HAP-1 (cell line): ENCODE data around the gene C2CD3.

ENCODE experiments used
- DNase-seq, 2 experiments: peaks; one replicate each; pipeline ENCODE4 v3.0.0-alpha.2; 2016 to 2020; ENCODE audit warnings: low spot score in 2 of 2
- H3K27me3 ChIP-seq: fragments of 250-450 bp; sonication (Bioruptor Pico); 2 replicates; pipeline ENCODE4 v1.5.1; 2020; ENCODE audit warnings: low read depth, mild to moderate bottlenecking, moderate library complexity
- H3K36me3 ChIP-seq: fragments of 250-450 bp; sonication (Bioruptor Pico); replicated peaks from 2 replicates; pipeline ENCODE4 v1.5.1; 2020; ENCODE audit warnings: mild to moderate bottlenecking
- H3K4me1 ChIP-seq: fragments of 250-450 bp; sonication (Bioruptor Pico); 2 replicates; pipeline ENCODE4 v1.5.1; 2020; ENCODE audit warnings: mild to moderate bottlenecking
- H3K4me3 ChIP-seq: fragments of 250-450 bp; sonication (Bioruptor Pico); 2 replicates; pipeline ENCODE4 v1.5.1; 2020; ENCODE audit warnings: mild to moderate bottlenecking, moderate library complexity
- H3K9me3 ChIP-seq: fragments of 250-450 bp; sonication (Bioruptor Pico); 2 replicates; pipeline ENCODE4 v1.5.1; 2020; ENCODE audit warnings: mild to moderate bottlenecking, moderate library complexity
- in situ Hi-C: fragments of 300-500 bp; cut with MboI; formaldehyde crosslinking; loops from 3 replicates; pipeline ENCODE4 v1.14.3; 2020; ENCODE audit warnings: low sequenced_read_pairs, inconsistent platforms, mixed read lengths

C2CD3 gene

DNA sequence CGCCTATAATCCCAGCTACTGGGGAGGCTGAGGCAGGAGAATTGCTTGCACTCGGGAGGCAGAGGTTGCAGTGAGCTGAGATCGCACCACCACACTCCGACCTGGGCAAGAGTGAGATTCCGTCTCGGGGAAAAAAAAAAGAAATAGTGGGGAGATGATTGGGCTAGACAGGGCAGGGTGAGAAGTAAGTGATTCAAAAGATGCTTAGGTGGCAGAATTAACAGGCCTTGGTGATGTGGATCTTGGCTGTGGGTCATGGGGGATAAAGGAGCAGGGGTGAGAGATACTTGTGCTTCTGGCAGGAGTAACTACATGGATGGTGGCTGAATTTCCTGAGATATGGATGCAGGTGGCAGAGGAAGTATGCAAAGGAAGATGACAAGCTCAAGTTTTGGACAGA is 148.8 kb downstream of the C2CD3 start:
- no peaks in the 10 kb centered on the region for H3K9me3 ChIP-seq
- no peaks in the 10 kb centered on the region for H3K27me3 ChIP-seq
- H3K4me3 ChIP-seq, result no peak overlapping the region
- no peaks in the 10 kb centered on the region; the same call in 1 of the 2 replicates for H3K36me3 ChIP-seq
- DNase-seq, result no peak
- no peaks in the 10 kb centered on the region for H3K4me1 ChIP-seq
- in situ Hi-C loops, result no loop called here

DNA sequence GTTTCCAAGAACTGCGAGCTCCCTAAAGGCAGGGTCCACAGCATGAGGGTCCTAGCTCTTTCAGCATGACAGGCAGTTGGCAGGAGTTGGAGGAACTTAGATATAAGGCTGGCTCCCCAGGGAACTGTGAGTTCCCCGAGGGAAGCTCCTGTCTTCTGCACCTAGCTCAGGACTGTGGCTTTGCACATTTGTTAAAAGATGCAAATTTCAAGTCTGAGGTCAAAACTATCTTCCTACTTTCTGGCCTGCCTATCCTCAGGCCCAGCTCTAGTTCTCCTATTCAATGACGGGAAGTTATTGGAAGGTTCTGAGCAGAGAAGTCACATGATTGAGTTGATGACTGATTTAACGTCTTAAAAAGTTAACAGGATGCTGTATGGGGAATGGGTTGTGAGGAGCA is 150.3 kb downstream of the C2CD3 start:
- in situ Hi-C loops, result no loop called here
- H3K4me3 ChIP-seq, result no peak overlapping the region
- no peaks in the 10 kb centered on the region for H3K9me3 ChIP-seq
- H3K36me3 ChIP-seq, result peaks cover 3% of the 10 kb centered on the region
- no peaks in the 10 kb centered on the region for H3K27me3 ChIP-seq
- no peak for DNase-seq
- H3K4me1 ChIP-seq, result no peaks in the 10 kb centered on the region

- H3K9me3 ChIP-seq, result no peaks in the 10 kb centered on the region
- in situ Hi-C loops, result no loop called here
- DNase-seq, result no peak
- H3K4me3 ChIP-seq, result no peak overlapping the region
- H3K27me3 ChIP-seq, result no peaks in the 10 kb centered on the region
- no peaks in the 10 kb centered on the region for H3K4me1 ChIP-seq
- peaks cover 3% of the 10 kb centered on the region for H3K36me3 ChIP-seq
Measured at GRCh38 chr11:74019860-74020259, 150.9 kb downstream of the C2CD3 start.

- DNase-seq, result no peak
- Histone ChIP-seq H3K4me1 (no peaks in the 10 kb centered on the region), H3K4me3 (no peak overlapping the region), H3K27me3 (no peaks in the 10 kb centered on the region), H3K36me3 (peaks cover 3% of the 10 kb centered on the region), H3K9me3 (no peaks in the 10 kb centered on the region)
- in situ Hi-C loops, result no loop called here
Measured at GRCh38 chr11:74019104-74019738, 151.6 kb downstream of the C2CD3 start.

GRCh38 chr11:74018331-74019005 is 152.3 kb downstream of the C2CD3 start:
- in situ Hi-C loops, result no loop called here
- no peaks in the 10 kb centered on the region for H3K9me3 ChIP-seq
- no peaks in the 10 kb centered on the region for H3K4me1 ChIP-seq
- H3K4me3 ChIP-seq, result no peak overlapping the region
- no peak for DNase-seq
- H3K36me3 ChIP-seq, result peaks cover 3% of the 10 kb centered on the region
- H3K27me3 ChIP-seq, result no peaks in the 10 kb centered on the region

DNA sequence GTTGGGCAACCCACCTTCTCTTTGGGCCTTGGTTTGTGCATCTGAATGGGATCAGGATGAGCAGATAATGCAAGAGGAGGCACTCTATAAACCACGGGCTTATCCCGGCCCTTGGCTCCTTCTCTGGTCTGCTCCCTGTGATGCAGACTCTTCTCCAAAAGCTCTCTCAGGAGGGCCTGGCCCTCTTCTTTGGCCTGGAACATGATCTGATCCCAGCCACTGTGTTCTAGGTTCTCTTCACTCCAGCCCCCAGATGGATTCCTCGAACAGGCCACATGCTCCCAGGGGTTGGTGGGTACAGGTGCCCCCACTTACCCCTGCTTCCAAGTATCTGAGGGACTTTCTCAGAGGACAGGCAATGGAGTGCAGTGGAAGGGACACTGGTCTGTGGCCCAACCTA is 153.2 kb downstream of the C2CD3 start:
- no peaks in the 10 kb centered on the region for H3K4me1 ChIP-seq
- in situ Hi-C loops, result no loop called here

DNA sequence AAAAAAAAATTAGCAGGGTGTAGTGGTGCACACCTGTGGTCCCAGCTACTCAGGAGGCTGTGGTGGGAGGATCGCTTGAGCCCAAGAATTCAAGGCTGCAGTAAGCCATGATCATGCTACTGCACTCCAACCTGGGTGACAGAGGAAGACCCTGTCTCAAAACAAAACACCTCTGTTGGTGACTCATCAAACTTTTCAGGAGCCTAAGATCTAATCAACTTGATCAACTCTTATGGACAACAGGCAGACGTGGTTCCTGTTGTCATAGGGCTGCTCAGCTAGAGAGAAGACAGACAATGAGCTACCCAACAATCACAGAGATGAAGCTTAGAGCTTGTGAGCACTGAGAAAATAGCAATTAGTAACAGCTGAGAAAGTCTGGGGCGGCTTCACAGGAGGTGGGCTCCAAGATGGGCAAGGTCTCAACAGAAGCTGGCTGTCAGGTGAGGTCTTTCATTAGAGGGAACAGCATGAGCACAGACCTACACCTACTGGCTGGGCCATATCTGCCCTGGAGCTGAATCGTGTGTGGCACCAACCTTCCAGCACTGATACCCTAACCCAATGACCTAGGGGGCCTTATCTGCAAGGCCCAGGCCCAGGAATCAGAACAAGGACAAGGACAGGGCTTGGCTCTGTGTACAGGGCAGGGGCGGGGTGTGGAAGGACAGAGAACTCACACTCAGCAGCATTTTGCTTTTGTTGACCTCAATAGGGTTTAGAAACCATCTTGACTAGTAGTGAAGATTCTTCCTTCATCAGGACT is 154.7 kb downstream of the C2CD3 start:
- peaks cover 3% of the 10 kb centered on the region for H3K36me3 ChIP-seq
- no peaks in the 10 kb centered on the region for H3K27me3 ChIP-seq
- H3K4me3 ChIP-seq, result no peak overlapping the region
- no peaks in the 10 kb centered on the region for H3K9me3 ChIP-seq
- in situ Hi-C loops, result no loop called here
- no peak for DNase-seq
- H3K4me1 ChIP-seq, result no peaks in the 10 kb centered on the region

More for the DNA sequence above, 153.2 kb downstream of the C2CD3 start:
- no peaks in the 10 kb centered on the region for H3K9me3 ChIP-seq
- peaks cover 3% of the 10 kb centered on the region for H3K36me3 ChIP-seq
- DNase-seq, result no peak
- no peak overlapping the region for H3K4me3 ChIP-seq
- H3K27me3 ChIP-seq, result no peaks in the 10 kb centered on the region

DNA sequence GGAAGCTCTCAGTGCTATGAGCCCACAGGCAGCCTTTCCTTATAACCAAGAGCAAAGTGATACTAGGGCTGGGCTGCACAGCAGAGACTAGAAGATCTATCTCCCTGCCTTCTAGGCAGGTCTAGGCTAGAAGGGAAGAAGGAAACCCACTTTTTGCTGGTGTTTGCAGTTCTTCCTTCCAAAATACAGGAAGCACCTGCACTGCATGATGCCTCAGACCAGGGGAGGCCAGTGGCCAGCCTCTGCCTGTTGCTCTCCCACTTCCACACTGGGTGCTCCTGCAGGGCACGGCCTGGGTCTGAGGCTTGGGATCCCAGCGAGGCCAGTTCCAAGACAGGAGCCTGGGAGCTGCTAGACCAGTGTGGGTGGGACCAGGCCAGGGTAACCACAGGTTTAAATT is 155.9 kb downstream of the C2CD3 start:
- H3K9me3 ChIP-seq, result no peaks in the 10 kb centered on the region
- in situ Hi-C loops, result no loop called here
- no peak for DNase-seq
- no peaks in the 10 kb centered on the region for H3K4me1 ChIP-seq
- H3K4me3 ChIP-seq, result no peak overlapping the region
- no peaks in the 10 kb centered on the region for H3K27me3 ChIP-seq
- H3K36me3 ChIP-seq, result peaks cover 3% of the 10 kb centered on the region; the same call in 1 of the 2 replicates

GRCh38 chr11:74013141-74013540 is 157.7 kb downstream of the C2CD3 start:
- Histone ChIP-seq H3K36me3 (peaks cover 3% of the 10 kb centered on the region; the same call in 1 of the 2 replicates), H3K9me3 (no peaks in the 10 kb centered on the region), H3K4me1 (no peaks in the 10 kb centered on the region), H3K4me3 (no peak overlapping the region), H3K27me3 (no peaks in the 10 kb centered on the region)
- DNase-seq, result no peak
- in situ Hi-C loops, result no loop called here

DNA sequence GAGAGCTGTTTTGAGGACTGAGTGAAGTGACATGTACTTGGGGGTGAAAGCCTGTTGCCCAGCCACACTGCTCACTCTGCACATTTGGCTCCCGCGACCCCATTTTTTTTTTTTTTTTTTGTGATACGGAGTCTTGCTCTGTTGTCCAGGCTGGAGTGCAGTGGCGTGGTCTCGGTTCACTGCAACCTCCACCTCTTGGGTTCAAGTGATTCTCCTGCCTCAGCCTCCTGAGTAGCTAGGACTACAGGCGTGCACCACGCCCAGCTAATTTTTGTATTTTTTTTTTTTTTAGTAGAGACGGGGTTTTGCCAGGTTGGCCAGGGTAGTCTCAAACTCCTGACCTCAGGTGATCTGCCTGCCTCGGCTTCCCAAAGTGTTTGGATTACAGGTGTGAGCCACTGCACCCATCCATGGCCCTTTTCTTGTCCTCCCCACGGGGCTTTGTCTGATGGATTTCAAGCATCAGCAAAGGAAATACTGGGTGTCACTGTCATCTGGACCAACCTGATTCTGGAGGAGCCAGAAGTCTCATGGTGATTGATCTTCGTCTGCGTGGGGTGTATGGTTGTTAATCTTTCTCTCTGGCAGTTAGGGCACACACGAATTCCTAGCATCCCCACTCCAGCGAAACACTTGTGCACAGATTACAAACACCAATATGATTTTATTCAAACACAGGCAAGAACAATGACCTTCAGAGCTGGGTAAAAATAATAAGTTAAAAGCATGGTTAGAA is 158.6 kb downstream of the C2CD3 start:
- no peaks in the 10 kb centered on the region for H3K4me1 ChIP-seq

GRCh38 chr11:74011360-74012073 is 159.3 kb downstream of the C2CD3 start:
- Histone ChIP-seq H3K27me3 (no peaks in the 10 kb centered on the region), H3K36me3 (peaks cover under 1% of the 10 kb centered on the region; the same call in 1 of the 2 replicates), H3K4me1 (no peaks in the 10 kb centered on the region), H3K9me3 (no peaks in the 10 kb centered on the region), H3K4me3 (no peak overlapping the region)
- in situ Hi-C loops, result no loop called here
- DNase-seq, result no peak

More for the DNA sequence above, 158.6 kb downstream of the C2CD3 start:
- Histone ChIP-seq H3K36me3 (peaks cover 3% of the 10 kb centered on the region; the same call in 1 of the 2 replicates), H3K27me3 (no peaks in the 10 kb centered on the region), H3K9me3 (no peaks in the 10 kb centered on the region), H3K4me3 (no peak overlapping the region)
- no peak for DNase-seq
- in situ Hi-C loops, result no loop called here

DNA sequence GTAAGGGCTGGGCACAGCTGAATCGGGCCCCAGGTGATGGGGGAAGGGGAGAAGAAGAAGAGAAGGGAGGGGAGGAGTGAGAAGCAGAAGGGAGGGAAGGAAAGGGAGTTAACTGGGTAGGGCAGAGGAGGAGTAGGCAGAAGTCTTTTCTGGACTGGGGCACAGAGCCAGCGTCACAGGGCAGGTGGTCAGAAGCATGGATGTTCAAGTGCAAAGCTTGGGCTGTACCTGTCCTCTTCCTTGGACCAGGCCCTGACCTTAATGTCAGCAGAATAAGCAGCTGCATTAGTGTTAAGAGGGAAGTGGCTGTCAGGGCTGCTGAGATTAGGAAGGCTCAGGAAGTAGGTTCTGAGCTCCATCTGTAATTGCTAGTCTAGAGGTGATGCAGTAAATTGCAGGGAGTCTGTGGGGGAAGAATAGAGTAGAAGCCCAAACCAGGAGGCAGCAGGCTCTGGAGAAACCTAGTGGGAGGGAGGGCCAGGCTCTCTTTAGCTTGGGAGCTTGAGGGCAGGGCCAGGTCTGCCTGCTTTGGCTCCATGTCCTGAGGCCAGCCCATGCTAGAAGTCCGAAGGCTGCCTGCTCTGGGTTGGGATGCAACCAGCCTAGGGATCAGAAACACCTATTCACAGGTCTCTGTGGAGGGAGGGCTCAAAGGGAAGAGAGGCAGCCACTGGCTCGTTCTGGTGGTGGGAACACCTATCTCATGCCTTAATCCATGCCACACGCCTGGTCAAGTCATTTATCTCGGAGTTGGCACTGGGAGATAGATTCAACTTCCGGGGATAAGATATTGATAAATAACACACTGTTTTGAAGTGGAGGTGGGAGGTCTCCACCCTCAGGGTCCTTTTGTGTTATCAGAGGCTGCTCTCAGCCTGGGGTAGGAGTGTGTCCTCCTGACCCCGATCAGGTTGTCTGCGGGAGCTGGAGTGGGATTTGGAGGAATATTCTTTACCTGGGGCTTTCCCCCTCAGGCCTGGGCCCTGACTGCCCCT is 160.2 kb downstream of the C2CD3 start:
- Histone ChIP-seq H3K27me3 (no peaks in the 10 kb centered on the region), H3K9me3 (no peaks in the 10 kb centered on the region), H3K36me3 (no peaks in the 10 kb centered on the region), H3K4me3 (no peak overlapping the region), H3K4me1 (no peaks in the 10 kb centered on the region)
- no peak for DNase-seq
- in situ Hi-C loops, result no loop called here
